Naive thymus-derived CD4-positive, alpha-beta T cell (primary cell): ENCODE data around the gene BRMS1. TPM values are rescaled to one million over a fixed set of nuclear protein-coding genes. Genes with fewer than 3 reads are reported as not detected.

Source experiments
- ATAC-seq: fragments of 150-1000 bp; cut with Tn5 transposase; 2 replicates; pipeline ENCODE4 v1.10.0; 2021; ENCODE audit warnings: mild to moderate bottlenecking, moderate library complexity
- CTCF ChIA-PET: fragments of 350-600 bp; sonication (Branson Sonifier 250); formaldehyde crosslinking; loops from one replicate; lab custom pipeline; 2021; ENCODE audit warnings: antibody characterized with exemption; lab: Charles Lee
- POLR2A ChIA-PET: fragments of 350-600 bp; sonication (Branson Sonifier 250); formaldehyde crosslinking; loops from one replicate; lab custom pipeline; 2021; ENCODE audit warnings: antibody characterized with exemption, inconsistent platforms; lab: Charles Lee
- DNase-seq, 9 donors: peaks; one replicate each; pipeline versions ENCODE4 v3.0.0 to v3.0.0-alpha.2; 2020 to 2022; ENCODE audit warnings: mixed read lengths in 1 of 9
- H3K27ac ChIP-seq: one replicate; pipeline ENCODE4 v1.7.0; 2013; ENCODE audit warnings: mild to moderate bottlenecking, low read depth, low read length, moderate library complexity
- H3K27me3 ChIP-seq, 2 donors: one replicate each; pipeline ENCODE4 v1.7.0; 2013; ENCODE audit warnings: low read length in 2 of 2, mild to moderate bottlenecking in 2 of 2, moderate library complexity in 2 of 2; ENCODE audit not compliant: control insufficient read depth in 2 of 2, insufficient read depth in 2 of 2
- H3K36me3 ChIP-seq, 3 experiments: 1 replicate in 2 of 3; 2 replicates in 1 of 3; pipeline ENCODE4 v1.7.0; 2013; ENCODE audit warnings: low read length in 3 of 3, mild to moderate bottlenecking in 3 of 3, moderate library complexity in 1 of 3; ENCODE audit not compliant: insufficient read depth in 3 of 3, control insufficient read depth in 2 of 3
- H3K4me1 ChIP-seq, 2 donors: one replicate each; pipeline ENCODE4 v1.7.0; 2013; ENCODE audit warnings: low read length in 2 of 2, mild to moderate bottlenecking in 2 of 2, moderate library complexity in 1 of 2; ENCODE audit not compliant: control insufficient read depth in 2 of 2, insufficient read depth in 2 of 2
- H3K4me3 ChIP-seq: 2 replicates; pipeline ENCODE4 v1.7.0; 2013; ENCODE audit warnings: mild to moderate bottlenecking, low read length
- H3K9me3 ChIP-seq, 3 experiments: 1 replicate in 2 of 3; 2 replicates in 1 of 3; pipeline ENCODE4 v1.7.0; 2013; ENCODE audit warnings: low read length in 3 of 3; ENCODE audit not compliant: control insufficient read depth in 2 of 3
- H3K27ac Mint-ChIP-seq, 9 donors: one replicate each; pipeline ENCODE4 v1.8.0; 2020 to 2022; ENCODE audit warnings: mixed read lengths in 9 of 9, mild to moderate bottlenecking in 8 of 9, moderate library complexity in 5 of 9, inconsistent platforms in 2 of 9
- H3K27me3 Mint-ChIP-seq, 5 donors: one replicate each; pipeline ENCODE4 v1.8.0; 2021 to 2022; ENCODE audit warnings: mixed read lengths in 5 of 5, mild to moderate bottlenecking in 1 of 5
- H3K36me3 Mint-ChIP-seq, 5 donors: one replicate each; pipeline ENCODE4 v1.8.0; 2020 to 2022; ENCODE audit warnings: mixed read lengths in 5 of 5, mild to moderate bottlenecking in 3 of 5, inconsistent platforms in 1 of 5
- H3K4me1 Mint-ChIP-seq, 7 donors: one replicate each; pipeline ENCODE4 v1.8.0; 2020 to 2022; ENCODE audit warnings: mixed read lengths in 7 of 7, mild to moderate bottlenecking in 3 of 7, inconsistent platforms in 1 of 7
- H3K4me3 Mint-ChIP-seq, 10 donors: one replicate each; pipeline ENCODE4 v1.8.0; 2020 to 2022; ENCODE audit warnings: mild to moderate bottlenecking in 10 of 10, mixed read lengths in 10 of 10, moderate library complexity in 6 of 10, inconsistent platforms in 2 of 10
- H3K9me3 Mint-ChIP-seq, 11 donors: one replicate each; pipeline ENCODE4 v1.8.0; 2020 to 2022; ENCODE audit warnings: mixed read lengths in 11 of 11, mild to moderate bottlenecking in 4 of 11, inconsistent platforms in 1 of 11, moderate library complexity in 1 of 11
- intact Hi-C, 2 donors: fragments of 100-400 bp; cut with micrococcal nuclease; formaldehyde crosslinking; loops; one replicate each; pipeline ENCODE4 v1.15.1; 2023
- polyA plus RNA-seq, 2 donors: library from polyadenylated mRNA; unstranded; fragments of 300-500 nt; fragmentation: Illumina TruSeq; gene quantifications; one replicate each; pipeline ENCODE4 v1.2.3, GENCODE V29; 2021
- total RNA-seq, 6 experiments: library from RNA in 5 of 6; stranded (reverse) in 5 of 6; gene quantifications; 1 replicate in 5 of 6; 2 replicates in 1 of 6; pipeline ENCODE4 v1.2.3 and lab custom pipeline; 2021 to 2026

Gene BRMS1
- total and polyA plus RNA-seq, 7 experiments from 2014 or later, result 35.9 to 73.5 (median 49.4) TPM

DNA sequence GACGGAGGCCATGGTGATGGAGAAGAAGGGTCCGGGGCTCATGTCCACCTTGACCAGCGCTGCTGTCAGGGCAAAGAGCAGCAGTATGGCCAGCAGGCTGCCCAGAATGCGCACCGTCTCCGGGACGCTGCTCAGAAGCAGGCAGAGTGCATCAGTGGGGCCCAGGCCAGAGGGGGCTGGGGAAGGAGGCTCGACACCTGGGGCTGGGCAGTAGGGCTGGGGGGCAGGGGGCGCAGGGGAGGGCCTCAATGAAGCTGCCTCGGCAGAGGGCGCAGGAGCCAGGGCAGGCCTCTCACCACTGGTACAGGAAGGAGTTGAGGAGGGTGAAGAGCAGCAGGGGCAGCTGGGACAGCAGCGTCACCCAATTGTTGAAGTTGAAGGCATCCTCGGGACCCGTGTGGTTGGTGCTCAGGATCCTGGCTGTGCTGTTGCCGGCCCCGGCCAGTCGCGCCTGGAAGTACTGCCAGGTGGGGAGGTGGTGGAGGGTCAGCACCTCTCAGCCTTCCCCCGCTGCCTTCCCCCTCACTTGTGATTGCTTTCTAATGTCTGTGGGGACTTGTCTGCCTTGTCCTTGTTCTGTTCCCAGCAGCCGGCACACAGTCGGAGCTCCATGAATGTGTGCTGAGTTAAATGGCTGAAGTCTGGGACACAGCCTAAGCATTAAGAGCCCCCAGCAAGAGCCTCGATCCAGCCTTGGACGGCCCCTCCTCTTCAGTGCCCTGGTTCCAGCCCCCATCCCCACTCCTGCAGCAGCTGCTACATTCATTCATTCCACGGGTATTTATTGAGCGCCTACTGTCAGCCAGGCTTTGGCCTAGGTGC, 24.4 kb upstream of the BRMS1 start:
- peak overlapping the region in 9 of 10 donors; percentile 0 to 96 (median 41) for H3K4me3 Mint-ChIP-seq
- Histone ChIP-seq H3K27ac (no peak overlapping the region), H3K9me3 (no peaks in the 10 kb centered on the region), H3K4me3 (no peak overlapping the region), H3K4me1 (peaks cover 4 to 8% of the 10 kb centered on the region in 2 donors), H3K27me3 (no peaks in the 10 kb centered on the region), H3K36me3 (peaks cover 0 to 8% (median 0%) of the 10 kb centered on the region in 3 experiments)
- H3K9me3 Mint-ChIP-seq, result no peaks in the 10 kb centered on the region
- ATAC-seq, result no peak
- no peak for DNase-seq
- H3K36me3 Mint-ChIP-seq, result no peaks in the 10 kb centered on the region
- peak overlapping the region in 2 of 9 donors; percentile 38 to 46 for H3K27ac Mint-ChIP-seq
- H3K27me3 Mint-ChIP-seq, result no peaks in the 10 kb centered on the region
- peaks cover 0 to 24% (median 13%) of the 10 kb centered on the region in 7 donors for H3K4me1 Mint-ChIP-seq
- ChIA-PET CTCF (interaction anchor here (1.4 kb wide), 1 partner anchor 17 kb away, joined by 5 read pairs; no protein-coding TSS in a partner anchor), POLR2A (interaction anchor here (1.5 to 4.8 kb wide), 2 partner anchors 23 to 34 kb away, joined by 3 to 58 read pairs; partner anchors contain the start of genes B4GAT1 and BRMS1)
- intact Hi-C loops, result no loop called here

DNA sequence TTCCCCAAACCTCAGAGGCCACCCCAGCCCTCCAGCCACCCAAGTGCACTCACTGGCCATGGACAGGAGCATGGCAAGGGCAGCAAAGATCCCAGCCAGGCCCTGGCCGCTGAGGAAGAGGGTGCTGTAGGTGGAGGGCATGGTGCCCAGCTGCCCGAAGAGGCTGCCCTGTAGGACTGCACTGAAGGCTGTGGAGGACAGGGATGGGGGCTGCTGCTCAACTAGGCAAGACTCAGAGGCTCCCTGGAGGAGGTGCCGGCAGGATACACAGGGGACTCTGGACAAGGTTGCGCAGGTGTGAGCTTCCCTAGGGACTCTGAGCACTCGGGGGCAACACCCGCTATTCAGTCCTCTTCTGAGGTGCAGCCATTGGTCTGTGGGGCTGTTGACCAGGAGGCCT, 23.6 kb upstream of the BRMS1 start:
- Mint-ChIP-seq H3K27me3 (no peaks in the 10 kb centered on the region), H3K36me3 (no peaks in the 10 kb centered on the region), H3K4me3 (peak overlapping the region in 2 of 10 donors; percentile 37 to 44), H3K27ac (peak overlapping the region in 1 of 9 donors; percentile 38), H3K9me3 (no peaks in the 10 kb centered on the region), H3K4me1 (peaks cover 0 to 24% (median 13%) of the 10 kb centered on the region in 7 donors)
- Histone ChIP-seq H3K4me3 (no peak overlapping the region), H3K36me3 (peaks cover 0 to 8% (median 0%) of the 10 kb centered on the region in 3 experiments), H3K9me3 (no peaks in the 10 kb centered on the region), H3K27me3 (no peaks in the 10 kb centered on the region), H3K4me1 (peaks cover 4 to 8% of the 10 kb centered on the region in 2 donors), H3K27ac (no peak overlapping the region)
- intact Hi-C loops, result no loop called here
- DNase-seq, result no peak
- POLR2A ChIA-PET, result interaction anchor here (1.0 to 4.8 kb wide), 2 partner anchors 10 to 22 kb away, joined by 3 to 58 read pairs; partner anchors contain the start of genes B4GAT1 and BRMS1
- CTCF ChIA-PET, result no interaction called here
- no peak for ATAC-seq

DNA sequence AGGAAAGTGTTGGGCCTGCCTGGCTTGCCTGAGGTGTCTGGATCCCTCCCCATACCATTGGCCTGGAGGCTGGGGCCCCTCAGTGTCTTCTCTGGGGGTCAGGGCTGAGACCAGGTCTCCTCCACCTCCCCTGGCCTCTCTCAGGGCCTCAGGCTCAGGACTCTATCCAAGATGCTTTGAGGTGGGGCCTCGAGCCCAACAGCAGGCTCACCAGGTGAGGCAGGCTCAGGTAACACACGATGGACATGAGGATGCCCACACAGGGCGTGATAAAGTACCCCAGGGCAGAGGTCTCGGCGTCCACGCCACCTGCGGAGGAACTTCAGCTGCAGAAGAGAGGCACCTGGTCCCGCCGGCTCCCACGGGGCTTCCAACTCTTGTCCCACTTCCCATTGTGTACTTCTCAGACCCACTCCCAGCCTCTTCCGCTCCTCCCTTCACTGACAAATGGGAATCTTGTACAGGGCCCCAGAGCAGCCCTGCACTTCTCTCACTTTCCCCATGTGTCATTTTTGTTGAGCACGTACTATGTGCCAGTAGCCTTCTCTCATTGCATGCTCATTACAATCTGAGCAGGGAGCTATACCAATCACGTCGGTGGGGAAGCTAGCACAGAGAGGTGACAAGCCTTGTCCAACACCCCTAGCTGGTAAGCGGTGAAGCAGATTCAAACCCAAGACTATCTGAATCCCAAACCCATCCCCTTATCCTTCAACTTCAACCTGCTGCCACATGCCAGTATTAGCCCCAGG, 22.8 kb upstream of the BRMS1 start:
- H3K4me3 ChIP-seq, result no peak overlapping the region
- H3K27ac ChIP-seq, result no peak overlapping the region
- H3K4me1 ChIP-seq, result peaks cover 4 to 7% of the 10 kb centered on the region in 2 donors
- CTCF ChIA-PET, result interaction anchor here (1.1 to 1.3 kb wide), 2 partner anchors 17 to 56 kb away, joined by 3 to 4 read pairs; no protein-coding TSS in a partner anchor
- H3K27ac Mint-ChIP-seq, result peak overlapping the region in 3 of 9 donors; percentile 28 to 69 (median 34)
- POLR2A ChIA-PET, result interaction anchor here (1.0 to 4.8 kb wide), 2 partner anchors 10 to 21 kb away, joined by 3 to 58 read pairs; partner anchors contain the start of genes B4GAT1 and BRMS1
- no peaks in the 10 kb centered on the region for H3K36me3 Mint-ChIP-seq
- no peaks in the 10 kb centered on the region for H3K9me3 Mint-ChIP-seq
- no peak for ATAC-seq
- peaks cover 0 to 13% (median 0%) of the 10 kb centered on the region in 3 experiments for H3K36me3 ChIP-seq
- intact Hi-C loops, result no loop called here
- H3K4me3 Mint-ChIP-seq, result peak overlapping the region in 2 of 10 donors; percentile 17 to 29
- no peaks in the 10 kb centered on the region for H3K27me3 ChIP-seq
- no peaks in the 10 kb centered on the region for H3K27me3 Mint-ChIP-seq
- no peak for DNase-seq
- no peaks in the 10 kb centered on the region for H3K9me3 ChIP-seq
- peaks cover 0 to 21% (median 12%) of the 10 kb centered on the region in 7 donors for H3K4me1 Mint-ChIP-seq

DNA sequence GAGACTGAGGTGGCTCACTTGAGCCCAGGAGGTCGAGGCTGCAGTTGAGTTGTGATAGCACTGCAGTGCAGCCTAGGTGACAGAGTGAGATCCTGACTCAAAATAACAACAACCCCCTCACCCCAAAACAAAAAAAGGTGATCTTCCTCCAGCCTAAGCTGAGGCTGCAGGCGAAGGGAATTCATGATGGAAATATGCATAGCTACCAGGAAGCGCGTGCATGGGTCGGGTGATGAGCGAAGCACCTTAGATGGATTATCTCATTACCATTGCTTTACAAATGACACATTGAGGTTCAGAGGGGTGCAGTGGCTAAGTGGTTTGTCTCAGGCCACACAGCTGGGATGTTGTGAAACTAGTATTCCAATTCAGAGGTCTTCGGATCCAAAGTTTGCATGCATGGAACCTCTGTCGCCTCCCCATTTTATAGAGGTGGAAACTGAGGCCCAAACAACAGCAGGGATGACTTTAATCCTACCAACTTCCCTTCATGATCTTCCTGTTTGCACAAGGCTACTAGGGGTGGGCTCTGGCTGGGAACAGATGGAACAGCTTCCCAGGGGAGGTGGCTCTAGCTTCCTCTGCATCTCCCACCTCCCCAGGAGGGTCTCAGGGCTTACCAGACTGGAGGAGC, 22.1 kb upstream of the BRMS1 start:
- no peak overlapping the region for H3K4me3 Mint-ChIP-seq
- H3K9me3 Mint-ChIP-seq, result no peaks in the 10 kb centered on the region
- H3K4me1 Mint-ChIP-seq, result peaks cover 0 to 16% (median 12%) of the 10 kb centered on the region in 7 donors
- CTCF ChIA-PET, result interaction anchor here (0.7 to 1.3 kb wide), 3 partner anchors 18 to 56 kb away, joined by 3 to 4 read pairs (median 3); no protein-coding TSS in a partner anchor
- ATAC-seq (no peak), DNase-seq (no peak)
- Histone ChIP-seq H3K9me3 (no peaks in the 10 kb centered on the region), H3K27ac (no peak overlapping the region), H3K27me3 (no peaks in the 10 kb centered on the region), H3K4me3 (no peak overlapping the region), H3K36me3 (peaks cover 0 to 15% (median 0%) of the 10 kb centered on the region in 3 experiments), H3K4me1 (peaks cover 0 to 4% of the 10 kb centered on the region in 2 donors)
- no peaks in the 10 kb centered on the region for H3K27me3 Mint-ChIP-seq
- intact Hi-C loops, result no loop called here
- POLR2A ChIA-PET, result no interaction called here
- no peaks in the 10 kb centered on the region for H3K36me3 Mint-ChIP-seq
- peak overlapping the region in 1 of 9 donors; percentile 19 for H3K27ac Mint-ChIP-seq

DNA sequence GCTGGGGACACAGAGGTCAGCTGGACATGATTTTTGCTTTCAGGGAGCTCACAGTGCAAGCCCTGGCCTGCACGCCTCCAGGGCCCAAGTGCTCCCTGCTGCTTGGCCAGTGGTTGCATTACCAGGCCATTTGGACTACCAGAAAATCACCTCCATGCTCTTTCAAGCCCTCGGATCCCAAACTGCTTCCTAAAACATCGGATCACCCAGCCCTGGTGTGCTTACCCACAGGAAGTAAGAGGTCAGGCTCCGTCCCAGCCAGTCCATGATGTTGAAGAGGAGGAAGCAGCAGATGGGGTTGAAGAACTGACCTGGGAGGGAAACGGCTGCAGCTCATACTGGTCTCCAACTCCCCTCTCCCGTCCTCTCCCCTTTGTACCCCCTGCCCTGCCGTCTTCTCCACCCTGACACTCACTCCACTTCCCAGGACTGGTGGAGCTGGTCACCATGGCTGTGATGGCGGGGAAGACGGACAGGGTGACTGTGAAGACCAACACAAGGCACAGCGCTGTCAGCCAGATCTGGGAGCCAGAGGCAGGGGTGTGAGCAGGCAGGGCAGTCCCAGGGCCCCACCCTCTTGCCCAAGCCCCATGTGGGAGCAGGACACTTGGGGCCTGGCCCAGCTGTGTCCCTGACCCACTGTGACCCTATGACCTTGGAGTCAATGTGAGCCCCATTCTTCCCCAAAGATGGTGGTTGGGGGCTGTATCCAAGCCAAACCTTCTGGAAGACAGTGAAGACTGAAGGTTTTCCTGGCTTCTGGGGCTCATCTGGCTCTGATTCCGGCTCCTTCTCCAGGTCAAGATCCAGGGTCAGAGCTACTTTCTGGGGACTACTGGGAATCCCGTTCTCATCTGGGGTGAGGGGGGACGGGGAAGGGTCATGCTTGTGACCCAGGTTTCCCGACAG, 21.1 kb upstream of the BRMS1 start:
- peak overlapping the region in 1 of 9 donors; percentile 6 for H3K27ac Mint-ChIP-seq
- no peak overlapping the region for H3K27ac ChIP-seq
- H3K27me3 ChIP-seq, result no peaks in the 10 kb centered on the region
- no peak for DNase-seq
- H3K4me1 ChIP-seq, result peaks cover 0 to 2% of the 10 kb centered on the region in 2 donors
- no peaks in the 10 kb centered on the region for H3K36me3 Mint-ChIP-seq
- no peaks in the 10 kb centered on the region for H3K9me3 ChIP-seq
- peaks cover 0 to 13% (median 0%) of the 10 kb centered on the region in 3 experiments for H3K36me3 ChIP-seq
- intact Hi-C loops, result no loop called here
- no peak for ATAC-seq
- H3K27me3 Mint-ChIP-seq, result no peaks in the 10 kb centered on the region
- POLR2A ChIA-PET, result interaction anchor here (1.1 to 1.4 kb wide), 2 partner anchors 20 kb away, joined by 3 to 4 read pairs; no protein-coding TSS in a partner anchor
- no peaks in the 10 kb centered on the region for H3K9me3 Mint-ChIP-seq
- H3K4me3 ChIP-seq, result no peak overlapping the region
- CTCF ChIA-PET, result interaction anchor here (0.6 to 1.3 kb wide), 4 partner anchors 15 to 285 kb away, joined by 3 to 4 read pairs (median 4); no protein-coding TSS in a partner anchor
- peaks cover 0 to 14% (median 11%) of the 10 kb centered on the region in 7 donors for H3K4me1 Mint-ChIP-seq
- no peak overlapping the region for H3K4me3 Mint-ChIP-seq
